ENCODE data around the gene PDCD2L.

- TF ChIP-seq ATF3 (IDR thresholded peaks at IDR 0.05; ENCODE audit: insufficient read depth, low read depth, low read length) = no peak
- TF ChIP-seq EP300 (IDR thresholded peaks at IDR 0.05; ENCODE audit: borderline replicate concordance in 1 of 2, low read depth in 2 of 2, low read length in 2 of 2) = no peak
- TF ChIP-seq ASH2L (IDR thresholded peaks at IDR 0.05; ENCODE audit: low read length) = no peak
Measured at GRCh38 chr19:34430738-34431625, 26.8 kb downstream of the PDCD2L start.
